IPS DF 6.9 (cell line): Measurements from ENCODE around the gene USP35.

Experiments used
- DNase-seq: peaks from one replicate; pipeline ENCODE4 v3.0.0-alpha.2; 2013; ENCODE audit warnings: low read depth, low spot score
- H3K27ac ChIP-seq: one replicate; pipeline ENCODE4 v1.5.1; 2013; ENCODE audit warnings: low read length, control low read depth
- H3K27me3 ChIP-seq: 2 replicates; pipeline ENCODE4 v1.6.1; 2013; ENCODE audit warnings: mild to moderate bottlenecking, low read length; ENCODE audit not compliant: control insufficient read depth, insufficient read depth
- H3K36me3 ChIP-seq: 2 replicates; pipeline ENCODE4 v1.6.1; 2013; ENCODE audit warnings: low read length; ENCODE audit not compliant: control insufficient read depth, insufficient read depth
- H3K4me1 ChIP-seq: 2 replicates; pipeline ENCODE4 v1.6.1; 2013; ENCODE audit warnings: low read length; ENCODE audit not compliant: control insufficient read depth, insufficient read depth
- H3K4me3 ChIP-seq: 2 replicates; pipeline ENCODE4 v1.5.1; 2013; ENCODE audit warnings: mild to moderate bottlenecking, low read length
- H3K9me3 ChIP-seq: 2 replicates; pipeline ENCODE4 v1.6.1; 2013; ENCODE audit warnings: low read length, inconsistent platforms; ENCODE audit not compliant: control insufficient read depth, insufficient read depth
- WGBS: extraction: QIAGEN DNeasy Blood & Tissue Kit; methylation state at CpG from one replicate; pipeline ENCODE4 v1.1.7; 2013; ENCODE audit warnings: mixed read lengths, missing lambda C conversion rate; ENCODE audit not compliant: insufficient read length, insufficient coverage; 5-methylcytosine and 5-hydroxymethylcytosine counted together

The USP35 gene

DNA sequence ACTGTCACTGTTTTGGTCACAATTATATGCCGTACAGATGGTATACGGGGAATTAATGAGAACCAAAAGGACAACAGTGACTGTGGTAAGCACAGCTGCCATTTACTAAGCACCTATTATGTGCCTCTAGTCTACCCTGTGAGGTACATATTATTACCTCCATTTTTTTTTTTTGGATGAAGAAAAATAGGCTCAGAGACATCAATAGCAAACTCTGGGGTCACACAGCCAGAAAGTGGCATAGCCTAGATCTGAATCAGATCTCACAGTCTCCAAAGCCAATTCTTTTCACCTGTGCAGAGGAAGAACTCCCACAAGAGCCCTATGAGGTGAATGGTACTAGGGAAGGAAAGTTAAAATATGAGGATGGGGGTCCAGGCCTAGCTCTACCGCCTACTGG is 68.9 kb downstream of the USP35 start:
- no peak for DNase-seq
- no peaks in the 10 kb centered on the region for H3K9me3 ChIP-seq
- no peak overlapping the region for H3K27ac ChIP-seq
- H3K4me3 ChIP-seq: no peak overlapping the region
- peaks cover 2% of the 10 kb centered on the region; the same call in 1 of the 2 replicates for H3K4me1 ChIP-seq
- H3K27me3 ChIP-seq: no peaks in the 10 kb centered on the region
- no CpG with 5 or more reads among the region's 3 CpGs for WGBS
- no peaks in the 10 kb centered on the region for H3K36me3 ChIP-seq

DNA sequence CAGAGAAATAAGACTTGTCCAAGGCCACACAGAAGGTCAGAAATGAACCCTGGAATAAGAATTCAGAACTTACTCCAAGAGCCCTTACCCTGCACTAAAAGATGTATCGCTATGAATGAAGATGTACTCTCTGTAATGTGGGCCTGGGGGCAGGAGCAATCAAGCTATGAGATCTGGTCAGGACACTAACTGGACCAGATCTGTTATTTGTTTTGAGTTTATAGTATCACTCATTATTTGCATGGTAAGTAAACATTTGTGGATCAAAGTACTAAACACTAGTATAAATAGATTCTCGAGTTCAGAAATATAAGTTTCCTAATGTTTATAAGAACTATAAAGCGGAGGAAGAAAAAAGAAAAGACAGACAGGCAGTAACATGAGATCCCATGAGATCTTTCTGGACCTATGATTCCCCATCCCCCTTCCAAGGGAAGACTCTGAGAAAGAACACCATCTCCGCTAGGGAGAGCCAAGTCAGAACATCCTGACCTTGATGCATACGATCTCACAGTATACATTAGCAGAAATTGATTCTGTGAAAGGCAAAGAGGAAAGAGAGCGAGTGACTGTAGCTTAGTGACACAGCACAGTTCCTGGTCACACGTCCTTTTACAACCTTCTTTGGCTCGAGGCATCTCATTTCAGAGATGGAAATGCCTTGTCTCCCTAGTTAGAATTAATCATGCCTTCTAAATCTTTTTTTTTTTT is 71.2 kb downstream of the USP35 start:
- no peak for DNase-seq
- Histone ChIP-seq H3K4me3 (no peak overlapping the region), H3K27ac (no peak overlapping the region), H3K4me1 (peaks cover 2% of the 10 kb centered on the region; the same call in 1 of the 2 replicates), H3K9me3 (no peaks in the 10 kb centered on the region), H3K27me3 (no peaks in the 10 kb centered on the region), H3K36me3 (no peaks in the 10 kb centered on the region)
- no CpG with 5 or more reads among the region's 8 CpGs for WGBS

DNA sequence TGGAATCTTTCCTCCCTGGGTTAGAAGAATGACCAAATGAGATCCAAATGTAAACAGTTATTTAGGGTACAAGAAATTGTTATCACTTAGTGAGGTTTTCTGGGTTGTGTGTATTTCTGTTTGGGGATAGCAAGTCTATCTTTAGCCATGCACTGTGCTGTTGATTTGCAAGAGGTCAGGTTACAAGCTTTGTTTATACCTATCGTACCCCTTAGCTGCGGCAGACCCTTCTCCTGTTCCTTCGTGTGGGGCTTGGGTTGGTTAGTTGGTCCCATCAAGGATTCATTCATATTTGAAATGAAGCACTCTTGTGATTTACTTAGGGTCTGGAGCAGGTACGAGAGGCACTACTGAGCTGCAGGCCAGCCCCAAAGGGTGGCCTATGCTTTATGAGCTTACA is 72.6 kb downstream of the USP35 start:
- Histone ChIP-seq H3K36me3 (no peaks in the 10 kb centered on the region), H3K4me1 (peaks cover 2% of the 10 kb centered on the region; the same call in 1 of the 2 replicates), H3K27ac (no peak overlapping the region), H3K9me3 (no peaks in the 10 kb centered on the region), H3K4me3 (no peak overlapping the region), H3K27me3 (no peaks in the 10 kb centered on the region)
- DNase-seq: no peak
- WGBS: no CpG with 5 or more reads among the region's 4 CpGs

DNA sequence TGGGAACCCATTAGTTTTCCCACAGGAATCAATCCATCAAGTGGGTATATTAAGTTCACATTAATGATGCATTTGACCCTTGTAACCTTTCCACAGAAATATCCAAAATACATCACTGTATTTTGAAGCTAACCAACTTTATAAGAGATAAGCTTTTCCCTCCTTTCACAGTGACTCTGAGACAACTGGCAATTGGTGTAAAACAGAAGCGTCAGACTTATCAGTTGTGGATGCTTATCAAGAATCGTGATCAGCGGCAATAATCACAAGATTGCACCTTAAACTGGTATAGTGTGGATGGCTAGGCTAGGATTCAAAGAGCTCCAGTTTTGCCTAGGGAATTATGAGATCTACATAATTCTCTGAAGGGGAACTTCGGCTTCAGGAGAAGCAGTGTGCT is 73.1 kb downstream of the USP35 start:
- H3K9me3 ChIP-seq: no peaks in the 10 kb centered on the region
- DNase-seq: no peak
- no peak overlapping the region for H3K27ac ChIP-seq
- H3K36me3 ChIP-seq: no peaks in the 10 kb centered on the region
- WGBS: no CpG with 5 or more reads among the region's 4 CpGs
- no peak overlapping the region for H3K4me3 ChIP-seq
- H3K27me3 ChIP-seq: no peaks in the 10 kb centered on the region
- H3K4me1 ChIP-seq: peaks cover 2% of the 10 kb centered on the region; the same call in 1 of the 2 replicates

DNA sequence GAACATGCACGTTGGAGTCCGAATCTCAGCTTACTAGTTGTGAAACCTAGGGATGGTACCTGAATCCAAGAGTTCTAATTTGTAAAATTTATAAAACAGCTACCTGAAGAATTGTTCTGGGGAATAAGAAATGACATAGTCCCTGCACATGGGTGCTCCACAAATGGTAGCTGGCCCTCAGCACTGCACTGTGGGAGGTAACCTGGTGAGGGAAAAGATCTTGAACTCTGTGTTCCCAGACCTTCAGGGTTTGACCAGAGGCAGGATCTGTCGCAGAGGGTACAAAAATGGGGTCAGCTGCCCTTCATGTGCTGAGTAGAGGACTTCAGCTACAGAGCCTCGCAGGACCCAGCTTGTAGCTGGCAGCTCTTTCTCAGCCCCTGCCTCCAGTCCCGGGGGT is 73.5 kb downstream of the USP35 start:
- Histone ChIP-seq H3K9me3 (no peaks in the 10 kb centered on the region), H3K27me3 (no peaks in the 10 kb centered on the region), H3K4me1 (peaks cover 2% of the 10 kb centered on the region; the same call in 1 of the 2 replicates), H3K36me3 (no peaks in the 10 kb centered on the region), H3K4me3 (no peak overlapping the region), H3K27ac (no peak overlapping the region)
- WGBS: no CpG with 5 or more reads among the region's 5 CpGs
- no peak for DNase-seq

DNA sequence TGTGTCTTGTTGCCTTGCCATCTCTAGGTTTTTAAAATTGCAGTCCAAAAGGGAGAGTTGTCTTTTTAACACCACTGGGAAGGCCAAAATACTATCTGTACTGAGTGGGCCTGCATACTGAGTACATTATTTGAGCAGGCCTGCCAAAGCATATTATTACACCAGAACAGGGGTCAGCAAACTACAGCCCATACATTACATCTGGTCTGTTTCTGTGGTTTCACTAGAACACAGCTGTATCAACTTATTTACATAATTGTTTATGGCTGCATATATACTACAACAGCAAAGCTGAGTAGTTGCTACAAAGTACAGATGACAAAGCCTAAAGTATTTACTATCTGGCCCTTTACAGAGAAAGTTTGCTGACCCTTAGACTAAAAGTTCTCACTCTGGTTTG is 74.0 kb downstream of the USP35 start:
- no peaks in the 10 kb centered on the region for H3K36me3 ChIP-seq
- DNase-seq: no peak
- H3K9me3 ChIP-seq: no peaks in the 10 kb centered on the region
- no peak overlapping the region for H3K4me3 ChIP-seq
- no peak overlapping the region for H3K27ac ChIP-seq
- no peaks in the 10 kb centered on the region for H3K27me3 ChIP-seq
- peaks cover 2% of the 10 kb centered on the region; the same call in 1 of the 2 replicates for H3K4me1 ChIP-seq
